Activated CD4-positive, alpha-beta T cell treated with anti-CD3 and anti-CD28 coated beads for 24 hours (primary cell): ENCODE measurements around the gene KCNA3.

Experiments
- DNase-seq, 2 donors: peaks; one replicate each; pipeline ENCODE4 v3.0.0-alpha.2; 2020; ENCODE audit warnings: low read depth in 2 of 2

The KCNA3 gene

GRCh38 chr1:110638556-110638955, 36.2 kb downstream of the KCNA3 start:
- no peak for DNase-seq

GRCh38 chr1:110638058-110638457, 36.7 kb downstream of the KCNA3 start:
- no peak for DNase-seq

- no peak for DNase-seq
These were observed 37.3 kb downstream of the KCNA3 start for GRCh38 chr1:110637475-110637874.

DNA sequence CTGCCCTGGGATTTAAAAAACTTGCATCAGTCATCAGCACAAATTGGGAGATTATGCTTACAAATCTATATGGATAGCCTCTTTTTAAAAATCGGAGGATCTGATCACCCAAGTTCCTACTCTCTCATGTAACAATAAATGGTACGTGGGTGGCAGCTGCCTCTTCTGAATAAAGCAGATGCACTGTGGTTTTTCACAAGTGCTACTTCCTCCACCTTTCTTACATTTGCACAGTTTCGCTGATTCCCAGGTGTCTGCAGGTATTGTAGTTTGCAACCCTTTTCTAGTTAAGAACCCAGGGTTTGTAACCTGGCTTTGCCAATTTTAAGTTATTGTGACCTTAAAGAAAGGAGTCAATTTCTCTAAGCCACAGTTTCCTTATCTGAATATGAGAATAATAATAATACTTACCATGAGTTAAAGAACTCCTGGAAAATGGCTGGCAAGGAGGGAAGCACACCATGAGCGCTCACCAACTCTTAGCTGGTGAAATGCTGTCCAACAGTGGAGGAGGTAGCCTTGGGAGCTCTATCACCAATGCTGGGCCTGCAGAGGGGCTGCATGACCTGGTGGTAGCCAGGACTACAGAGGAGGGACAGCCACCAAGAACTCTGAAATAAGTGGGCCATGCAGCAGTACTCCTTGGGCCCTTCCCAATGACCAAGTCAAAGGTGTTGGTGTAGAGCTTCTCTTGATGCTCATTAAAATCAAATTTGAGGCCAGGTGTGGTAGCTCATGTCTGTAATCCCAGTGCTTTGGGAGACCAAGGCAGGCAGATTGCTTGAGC, 38.4 kb downstream of the KCNA3 start:
- no peak for DNase-seq

- no peak for DNase-seq
These were observed 39.3 kb downstream of the KCNA3 start for GRCh38 chr1:110635434-110635833.

DNA sequence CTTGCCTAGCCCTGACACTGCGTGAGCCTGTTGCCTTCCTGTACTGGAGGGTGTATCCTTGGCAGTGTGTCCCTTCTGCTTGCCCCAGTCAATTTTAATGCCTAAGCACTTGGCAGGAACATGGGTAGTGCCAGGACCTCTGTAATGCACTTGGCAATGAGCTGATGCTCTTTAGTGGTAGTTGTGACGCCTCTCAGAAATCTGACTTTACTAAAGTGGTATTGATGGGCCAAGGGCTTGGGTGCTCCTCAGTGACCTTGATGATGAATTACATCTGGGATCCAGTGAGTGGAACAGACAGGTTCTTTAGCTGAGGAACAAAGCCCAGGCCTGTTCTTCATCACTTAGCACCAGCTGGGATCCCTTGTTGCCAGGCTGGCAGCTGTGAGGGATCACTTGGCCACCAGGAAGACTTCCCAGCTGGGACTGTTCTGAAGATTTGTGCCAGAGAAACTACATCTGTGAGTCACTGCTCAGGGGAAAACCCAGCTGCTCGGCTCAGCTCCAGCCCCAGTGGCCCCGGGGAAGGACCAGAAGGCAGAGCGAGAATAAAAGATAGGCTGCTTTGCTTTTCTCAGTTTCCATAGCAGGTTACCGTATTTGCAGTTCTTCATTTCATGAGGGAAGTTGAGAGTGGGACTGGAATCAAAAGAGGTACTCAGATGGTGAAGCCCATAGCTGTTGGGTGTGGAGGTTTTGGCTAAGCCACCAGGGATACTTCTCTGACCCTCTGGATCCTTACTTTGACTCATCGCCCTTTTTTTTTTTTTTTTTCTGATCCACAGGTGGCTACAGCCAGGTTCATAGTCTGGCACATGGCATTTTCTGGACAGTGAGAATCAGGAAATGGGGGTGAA, 40.1 kb downstream of the KCNA3 start:
- DNase-seq = peak; percentile 63 to 65

DNA sequence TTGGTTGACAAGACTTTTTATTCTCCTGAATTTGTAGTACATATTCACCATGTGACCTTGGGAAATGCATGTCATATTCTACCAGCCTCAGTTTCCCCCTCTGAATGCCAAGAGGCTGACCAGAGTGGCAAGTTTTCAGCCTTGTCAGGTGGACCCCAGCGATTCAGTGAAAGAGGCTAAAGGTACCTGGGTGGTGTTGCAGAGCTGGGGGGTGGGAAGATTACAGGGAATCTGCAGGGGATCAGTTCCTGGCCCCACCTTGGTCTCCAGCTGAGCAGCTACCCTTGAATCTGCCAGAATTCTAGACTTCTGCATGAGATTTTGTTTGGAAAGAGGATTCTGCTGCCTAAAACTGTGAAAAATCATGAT, 40.7 kb downstream of the KCNA3 start:
- no peak for DNase-seq

GRCh38 chr1:110633646-110634030, 41.1 kb downstream of the KCNA3 start:
- no peak for DNase-seq

DNA sequence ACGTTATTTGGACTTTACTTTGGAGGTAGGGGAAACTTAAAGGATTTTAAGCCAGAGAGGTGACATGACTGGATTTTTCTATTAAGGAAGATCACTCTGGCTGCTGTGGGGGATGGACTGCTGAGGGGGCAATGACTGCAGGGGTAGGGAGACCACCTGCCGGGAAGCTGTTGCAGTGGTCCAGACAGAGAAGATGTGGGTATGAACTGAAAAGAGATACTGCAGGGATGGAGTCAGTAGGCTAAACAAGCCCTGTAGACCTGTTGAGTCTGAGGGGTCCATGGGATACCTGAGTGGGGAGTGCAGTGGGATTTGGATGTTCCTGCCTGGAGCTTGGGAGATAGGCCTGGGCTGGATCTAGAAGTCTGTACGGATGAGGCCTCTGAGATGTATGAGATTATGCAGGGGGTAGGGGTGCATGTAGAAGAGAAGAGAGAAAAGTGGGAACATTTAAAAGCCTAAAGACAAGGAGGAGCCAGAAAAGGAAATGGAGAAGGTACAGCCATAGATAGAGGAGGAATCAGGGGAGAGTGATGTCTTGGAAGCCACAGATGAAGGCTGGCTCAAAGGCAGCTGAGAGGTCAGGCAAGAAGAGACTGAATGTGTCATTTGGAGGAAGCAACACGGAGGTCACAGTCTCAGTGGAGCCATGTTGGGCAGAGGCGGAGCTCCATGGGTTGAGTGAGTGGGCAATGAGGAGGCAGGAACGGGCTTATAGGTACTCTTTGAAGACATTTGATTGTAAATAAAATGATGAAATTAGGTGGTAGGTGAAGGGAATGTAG, 42.7 kb downstream of the KCNA3 start:
- no peak for DNase-seq

DNA sequence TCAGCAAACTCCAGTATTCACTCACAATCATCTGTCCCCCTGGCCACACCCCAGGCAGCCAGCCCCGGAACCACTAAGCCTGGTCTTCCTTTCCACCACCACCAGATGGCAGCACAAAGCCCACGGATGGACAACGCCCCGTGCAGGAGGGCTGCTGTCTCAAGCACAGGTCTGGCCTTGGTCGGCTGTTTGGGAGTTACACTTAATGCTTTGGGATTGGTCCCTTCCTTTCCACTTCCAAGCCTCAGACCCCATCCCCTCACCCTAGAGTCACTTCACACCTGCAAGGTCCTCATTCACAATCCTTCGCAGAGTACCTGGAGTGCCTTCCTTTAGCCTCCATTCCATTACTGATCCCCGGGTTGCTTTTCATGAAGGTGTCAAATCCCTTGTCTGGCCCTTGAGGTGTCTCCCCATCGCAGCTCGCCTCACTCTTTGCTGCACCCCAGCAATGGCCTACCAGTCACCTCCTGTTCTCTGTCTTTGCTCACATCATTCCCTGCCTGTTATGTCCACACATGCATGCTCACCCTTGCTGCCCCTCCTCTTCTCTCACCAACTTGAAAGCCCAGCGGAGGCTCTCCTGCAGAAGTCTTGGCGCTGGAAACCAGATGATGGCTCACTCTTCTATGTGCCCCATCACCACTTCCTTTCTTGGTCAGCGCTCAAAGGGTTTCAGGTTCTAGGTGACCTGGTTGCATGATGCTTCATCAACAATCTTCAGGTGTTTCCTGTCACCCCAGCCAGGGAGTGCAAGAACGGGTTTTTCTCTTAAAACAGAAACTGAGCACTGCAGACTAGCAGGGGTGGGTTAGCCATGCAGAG, 43.7 kb downstream of the KCNA3 start:
- peak; percentile 80 to 81 for DNase-seq

- DNase-seq = no peak
These were observed 46.2 kb downstream of the KCNA3 start for GRCh38 chr1:110628323-110629105.

GRCh38 chr1:110627764-110628163, 47.0 kb downstream of the KCNA3 start:
- DNase-seq = no peak

GRCh38 chr1:110626889-110627288, 47.9 kb downstream of the KCNA3 start:
- no peak for DNase-seq
